Amygdala (tissue), 56 donors: ENCODE results near the gene TNFSF8.
A peak's percentile ranks its signal among the peaks of the same experiment; 100 is the strongest.

Source experiments
- DNase-seq, 56 donors: peaks; one replicate each; lab custom pipeline; 2025; lab: John Stamatoyannopoulos, UW

Gene TNFSF8

DNA sequence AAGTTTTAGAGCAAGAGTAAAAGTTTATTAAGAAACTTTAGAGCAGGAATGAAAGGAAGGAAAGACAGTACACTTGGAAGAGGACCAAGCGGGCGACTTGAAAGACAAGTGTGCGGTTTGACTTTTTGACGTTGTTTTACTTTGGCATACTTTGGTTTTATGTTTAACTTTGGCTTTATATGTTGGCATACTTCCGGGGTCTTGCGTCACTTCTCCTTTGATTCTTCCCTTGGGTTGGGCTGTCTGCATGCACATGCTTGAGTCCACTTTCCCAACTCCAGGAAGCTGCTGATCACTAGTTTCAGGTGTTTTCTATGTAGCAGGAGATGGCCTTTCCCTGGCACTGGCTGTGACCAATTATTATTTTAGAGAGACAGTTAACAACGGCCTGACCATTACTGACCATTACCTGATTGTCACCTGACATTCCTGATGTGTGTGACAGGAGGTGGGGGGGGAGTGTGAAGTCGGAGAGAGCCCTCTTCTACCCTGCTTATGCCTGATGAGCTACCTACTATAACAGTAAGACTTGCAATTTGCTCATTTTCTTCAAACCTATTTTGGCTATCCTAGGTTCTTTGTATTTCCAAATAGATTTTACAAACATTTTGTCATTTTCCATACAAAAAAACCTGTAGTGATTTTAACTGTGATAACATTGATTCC is 45.5 kb downstream of the TNFSF8 start:
- no peak for DNase-seq

DNA sequence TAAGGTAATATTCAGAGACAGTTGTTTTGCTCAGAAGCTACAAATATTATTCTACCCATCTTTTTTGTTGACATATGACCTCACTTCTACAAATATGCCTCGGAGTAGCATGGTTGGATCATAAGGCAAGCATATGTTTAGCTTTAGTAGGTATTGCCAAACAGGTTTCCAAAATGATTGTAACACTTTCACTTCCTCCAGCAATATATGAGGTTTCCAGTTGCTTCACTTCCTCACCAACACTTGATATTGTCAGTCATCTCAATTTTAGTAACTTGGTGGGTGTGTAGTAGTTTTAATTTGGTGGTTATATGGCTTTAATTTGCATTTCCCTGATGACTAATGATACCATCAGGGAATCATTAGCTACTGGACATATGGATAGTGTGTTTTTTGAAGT is 46.7 kb downstream of the TNFSF8 start:
- DNase-seq, result no peak

DNA sequence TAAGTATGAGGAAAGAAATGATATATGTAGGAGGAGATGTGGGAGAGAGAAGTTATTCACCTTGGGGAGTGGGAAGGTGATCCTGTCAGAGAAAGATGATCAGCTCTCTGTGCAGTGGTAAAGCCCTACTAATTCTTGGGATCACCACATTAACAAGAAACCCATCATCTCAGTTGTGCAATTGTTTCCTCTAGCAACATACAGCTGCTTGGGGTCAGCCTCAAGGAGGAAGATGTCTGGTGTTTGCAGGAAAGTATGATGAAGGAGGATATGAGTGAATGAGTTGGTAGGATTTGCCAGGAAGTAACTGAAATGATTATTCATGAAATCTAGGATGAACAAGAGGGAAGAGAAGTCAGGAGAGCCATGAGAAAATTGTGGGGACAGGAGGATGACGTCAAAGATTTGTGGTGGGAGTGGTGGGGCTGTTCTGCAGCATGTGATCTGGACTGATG is 50.1 kb downstream of the TNFSF8 start:
- no peak for DNase-seq

DNA sequence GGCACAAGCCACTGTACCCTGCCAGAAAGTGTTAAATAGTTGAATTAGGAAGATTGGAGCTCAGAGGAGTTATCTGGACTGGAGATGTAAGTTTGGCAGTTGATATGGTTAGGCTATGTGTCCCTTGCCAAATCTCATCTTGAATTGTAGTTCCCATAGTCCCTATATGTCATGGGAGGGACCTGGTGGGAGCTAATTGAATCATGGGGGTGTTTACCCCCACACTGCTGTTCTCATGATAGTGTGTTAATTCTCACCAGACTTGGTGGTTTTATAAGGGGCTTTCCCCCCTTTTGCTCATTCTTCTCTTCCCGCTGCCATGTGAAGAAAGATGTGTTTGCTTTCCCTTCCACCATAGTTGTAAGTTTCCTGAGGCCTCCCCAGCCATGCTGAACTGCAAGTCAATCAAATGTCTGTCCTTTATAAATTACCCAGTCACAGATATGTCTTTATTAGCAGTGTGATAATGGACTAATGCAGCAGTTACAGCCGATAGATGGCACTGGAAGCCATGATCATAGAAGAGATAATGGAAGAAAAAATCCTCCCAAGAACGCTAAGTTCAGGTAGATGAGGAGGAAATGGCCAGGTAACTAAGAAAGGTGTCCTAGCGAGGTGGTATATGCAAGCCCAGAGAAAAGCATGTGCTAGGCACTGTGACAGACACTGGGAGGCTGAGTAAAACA is 51.4 kb downstream of the TNFSF8 start:
- no peak for DNase-seq

DNA sequence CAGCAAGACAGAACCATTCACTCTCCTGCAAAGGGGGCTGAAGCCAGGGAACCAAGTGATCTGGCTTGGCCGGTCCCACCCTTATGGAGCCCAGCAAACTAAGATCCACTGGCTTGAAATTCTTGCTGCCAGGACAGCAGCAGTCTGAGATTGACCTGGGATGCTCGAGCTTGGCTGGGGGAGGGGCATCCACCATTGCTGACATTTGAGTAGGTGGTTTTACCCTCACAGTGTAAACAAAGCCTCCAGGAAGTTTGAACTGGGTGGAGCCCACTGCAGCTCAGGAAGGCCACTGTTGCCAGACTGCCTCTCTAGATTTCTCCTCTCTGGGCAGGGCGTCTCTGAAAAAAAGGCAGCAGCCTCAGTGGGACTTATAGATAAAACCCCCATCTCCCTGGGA is 60.5 kb downstream of the TNFSF8 start:
- DNase-seq, result no peak

DNA sequence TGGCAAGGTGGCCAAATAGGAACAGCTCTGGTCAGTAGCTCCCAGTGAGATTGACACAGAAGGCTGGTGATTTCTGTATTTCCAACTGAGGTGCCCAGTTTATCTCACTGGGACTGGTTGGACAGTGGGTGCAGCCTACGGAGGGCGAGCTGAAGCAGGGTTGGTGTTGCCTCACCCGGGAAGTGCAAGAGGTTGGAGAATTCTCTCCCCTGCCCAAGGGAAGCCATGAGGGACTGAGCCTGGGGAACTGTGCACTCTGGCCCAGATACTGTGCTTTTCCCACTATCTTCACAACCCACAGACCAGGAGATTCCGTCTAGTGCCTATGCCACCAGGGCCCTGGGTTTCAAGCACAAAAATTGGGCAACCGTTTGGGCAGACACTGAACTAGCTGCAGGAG is 61.0 kb downstream of the TNFSF8 start:
- no peak for DNase-seq

DNA sequence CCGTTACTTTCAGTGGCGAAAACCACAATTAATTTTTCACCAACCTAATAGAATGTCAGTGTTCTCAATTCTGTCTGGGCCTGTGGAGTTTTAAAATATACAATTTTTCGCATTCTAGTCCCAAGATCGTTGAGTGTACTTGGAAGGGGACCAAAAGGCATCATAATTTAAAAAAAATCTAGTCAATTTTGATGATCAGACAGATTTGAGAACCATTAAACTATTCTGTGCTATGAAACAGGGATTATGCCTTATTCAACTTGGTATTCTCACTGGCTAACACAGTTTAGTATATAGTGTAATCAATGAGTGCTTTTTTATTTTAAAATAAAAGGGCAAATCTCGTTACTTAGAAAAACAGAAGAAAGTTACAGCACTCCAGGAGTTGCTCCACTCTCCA is 63.1 kb downstream of the TNFSF8 start:
- no peak for DNase-seq

DNA sequence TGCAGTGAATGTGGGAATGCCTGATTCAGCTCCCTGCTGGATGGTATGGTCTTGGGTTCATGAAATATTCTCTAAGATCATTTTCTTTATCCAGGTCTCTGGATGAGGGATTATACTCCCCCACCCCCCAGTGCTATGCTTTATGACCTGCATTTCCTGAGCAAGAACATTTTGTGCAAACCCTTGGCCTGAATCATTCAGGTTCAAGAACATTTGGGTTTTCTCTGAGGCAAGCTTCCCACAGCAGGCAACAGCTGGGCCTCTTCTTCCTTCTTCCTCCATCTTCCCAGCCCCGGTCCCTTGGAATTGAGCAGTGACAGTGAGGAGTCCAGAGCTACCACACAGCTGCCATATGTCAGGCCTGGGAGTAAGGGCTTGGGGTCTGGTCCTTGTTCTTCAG is 65.9 kb downstream of the TNFSF8 start:
- no peak for DNase-seq

DNA sequence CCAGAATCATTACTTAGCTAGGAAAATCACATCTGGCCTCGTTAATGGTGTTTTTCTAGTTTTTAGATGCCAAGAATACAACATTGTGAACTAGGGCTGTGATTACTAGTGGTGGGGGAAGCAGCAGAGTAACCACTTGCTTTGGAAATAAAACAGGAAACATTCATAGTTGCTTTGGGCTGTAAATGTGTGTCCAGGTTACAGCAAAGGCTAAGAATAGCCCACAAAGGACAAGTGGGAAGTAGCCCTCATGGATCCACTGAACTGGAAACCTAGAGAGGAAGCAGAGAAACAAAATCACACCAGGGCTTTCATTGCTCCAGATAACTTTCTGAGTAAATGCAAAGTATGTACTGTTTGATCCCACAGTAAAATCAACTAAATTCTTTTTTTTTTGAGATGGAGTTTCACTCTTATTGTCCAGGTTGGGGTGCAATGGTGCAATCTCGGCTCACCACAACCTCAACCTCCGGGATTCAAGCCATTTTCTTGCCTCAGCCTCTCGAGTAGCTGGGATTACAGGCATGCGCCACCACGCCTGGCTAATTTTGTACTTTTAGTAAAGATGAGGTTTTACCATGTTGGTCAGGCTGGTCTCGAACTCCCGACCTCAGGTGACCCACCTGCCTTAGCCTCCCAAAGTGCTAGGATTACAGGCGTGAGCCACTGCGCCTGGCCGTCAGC is 68.3 kb downstream of the TNFSF8 start:
- no peak for DNase-seq

DNA sequence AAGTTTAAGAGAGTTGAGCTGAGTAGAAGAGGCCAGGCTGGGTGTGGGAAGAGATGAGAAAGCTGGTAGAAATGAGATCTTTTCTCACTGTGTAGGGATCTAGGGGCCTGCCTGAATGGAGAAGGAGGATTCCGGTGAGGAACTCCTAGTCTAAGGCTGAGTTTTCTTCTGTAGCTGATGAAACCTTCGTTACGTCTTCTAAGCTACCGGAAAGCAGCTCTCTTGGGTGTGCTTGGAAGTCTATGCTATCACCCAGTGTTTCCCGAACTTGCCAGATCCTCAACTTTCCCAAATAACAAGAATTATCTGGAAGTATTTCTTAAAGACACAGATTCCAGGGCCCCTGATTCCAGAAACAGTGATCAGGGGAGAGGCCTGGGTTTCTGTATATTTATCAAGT is 69.1 kb downstream of the TNFSF8 start:
- DNase-seq, result no peak

DNA sequence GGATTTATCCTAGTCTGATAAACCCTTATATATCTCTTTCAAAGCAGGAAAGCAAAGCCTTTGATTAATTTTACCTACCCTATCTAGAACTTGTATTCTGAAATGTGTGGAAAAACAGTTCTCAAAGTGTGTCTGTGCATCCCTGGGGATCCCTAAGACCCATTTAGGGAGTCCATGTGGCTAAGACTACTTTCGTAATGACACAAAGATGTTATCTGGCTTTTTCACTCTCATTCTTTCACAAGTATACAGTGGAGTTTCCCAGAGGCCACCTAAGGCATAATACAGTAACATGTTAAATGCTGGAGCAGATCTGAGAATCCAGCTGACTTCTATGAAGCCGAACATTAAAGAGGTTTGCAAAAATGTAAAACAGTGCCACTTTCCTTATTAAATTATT is 70.2 kb downstream of the TNFSF8 start:
- no peak for DNase-seq

DNA sequence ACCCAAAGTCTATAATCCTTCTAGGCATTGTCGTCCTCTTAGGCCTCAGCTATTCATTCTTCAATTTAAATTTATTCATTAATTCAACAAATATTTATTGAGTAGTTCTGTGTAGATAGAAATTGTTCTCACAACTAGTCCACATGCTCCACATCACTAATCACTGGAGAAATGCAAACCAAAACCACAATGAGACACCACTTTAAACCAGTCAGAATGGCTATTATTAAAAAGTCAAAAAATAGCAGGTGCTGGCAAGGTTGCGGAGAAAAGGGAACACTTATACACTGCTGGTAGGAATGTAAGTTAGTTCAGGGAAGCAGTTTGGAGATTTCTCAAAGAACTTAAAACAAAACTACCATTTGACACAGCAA is 73.5 kb downstream of the TNFSF8 start:
- no peak for DNase-seq

DNA sequence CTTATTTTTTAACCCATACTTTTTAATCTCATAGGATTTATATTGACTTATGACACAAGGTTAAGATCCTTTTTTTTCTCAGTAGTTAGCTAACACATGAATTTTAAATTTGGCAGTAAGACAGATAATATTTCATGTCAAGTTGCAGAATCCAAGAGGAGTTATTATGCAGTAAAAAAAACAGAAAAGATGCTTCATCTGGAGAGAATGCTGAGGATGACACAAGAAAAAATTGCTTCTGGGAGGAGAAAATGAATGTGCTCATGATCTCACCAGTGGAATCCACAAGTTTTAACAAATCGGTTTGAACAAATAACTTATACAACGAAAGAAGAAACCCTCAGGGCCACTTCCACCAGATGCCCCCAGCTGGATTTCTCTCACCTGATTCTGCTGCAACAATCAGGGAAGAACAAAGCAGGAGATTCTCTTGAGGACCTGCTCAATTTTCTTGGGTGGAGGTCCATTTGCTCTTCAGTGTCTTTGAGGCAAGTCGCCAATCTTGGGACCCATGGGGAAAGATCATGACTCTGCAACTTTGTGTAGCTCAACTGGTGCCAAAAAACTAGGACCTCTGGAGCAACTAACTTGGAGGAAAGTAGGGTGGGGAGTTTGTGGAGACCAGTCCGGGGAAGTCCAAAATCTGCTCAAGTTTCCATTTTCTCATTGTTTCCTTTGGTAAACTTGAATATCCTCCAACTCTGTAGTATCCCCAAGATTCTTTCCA is 74.0 kb downstream of the TNFSF8 start:
- DNase-seq, result no peak

DNA sequence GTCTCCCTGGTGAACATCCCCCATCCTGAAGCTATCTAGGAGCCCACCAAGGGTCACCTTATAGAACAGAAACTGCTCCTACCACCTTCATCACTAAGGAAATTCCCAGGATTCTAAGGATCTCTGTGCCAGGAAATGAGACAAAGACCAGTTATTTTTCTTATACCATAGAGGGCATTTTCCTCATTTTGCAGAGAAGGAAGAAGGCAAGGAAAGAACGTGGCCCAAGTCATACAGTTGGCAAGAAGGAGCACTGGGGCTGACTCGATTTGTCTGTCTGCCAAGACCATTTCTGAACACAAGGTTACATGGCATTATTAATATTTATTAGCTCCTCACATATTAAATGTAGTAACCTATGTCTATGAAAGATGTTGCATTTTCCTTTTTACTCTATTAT is 74.9 kb downstream of the TNFSF8 start:
- no peak for DNase-seq

DNA sequence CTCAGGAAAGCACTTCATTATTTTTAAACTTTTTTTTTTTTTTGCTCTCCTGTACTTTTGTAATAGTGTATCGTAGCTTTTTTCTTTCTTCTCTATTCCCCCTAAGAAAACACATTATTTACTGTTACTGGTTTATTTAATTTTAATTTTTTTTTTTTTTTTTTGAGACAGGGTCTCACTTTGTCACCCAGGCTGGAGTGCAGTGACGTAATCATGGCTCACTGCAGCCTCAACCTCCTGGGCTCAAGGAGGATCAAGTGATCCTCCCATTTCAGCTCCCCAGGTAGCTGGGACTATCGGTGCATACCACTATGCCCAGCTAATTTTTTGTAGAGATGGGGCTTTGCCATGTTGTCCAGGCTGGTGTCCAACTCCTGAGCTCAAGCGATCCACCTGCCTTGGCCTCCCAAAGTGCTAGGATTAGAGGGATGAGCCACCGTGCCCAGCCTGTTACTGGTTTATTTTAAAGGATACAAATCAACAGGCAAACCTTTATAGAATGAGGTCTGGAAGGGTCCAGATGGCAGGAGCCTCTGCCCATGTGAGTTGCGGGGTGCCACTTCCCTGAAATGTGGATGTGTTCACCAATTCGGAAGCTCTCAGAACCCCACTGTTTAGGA is 75.5 kb downstream of the TNFSF8 start:
- no peak for DNase-seq

DNA sequence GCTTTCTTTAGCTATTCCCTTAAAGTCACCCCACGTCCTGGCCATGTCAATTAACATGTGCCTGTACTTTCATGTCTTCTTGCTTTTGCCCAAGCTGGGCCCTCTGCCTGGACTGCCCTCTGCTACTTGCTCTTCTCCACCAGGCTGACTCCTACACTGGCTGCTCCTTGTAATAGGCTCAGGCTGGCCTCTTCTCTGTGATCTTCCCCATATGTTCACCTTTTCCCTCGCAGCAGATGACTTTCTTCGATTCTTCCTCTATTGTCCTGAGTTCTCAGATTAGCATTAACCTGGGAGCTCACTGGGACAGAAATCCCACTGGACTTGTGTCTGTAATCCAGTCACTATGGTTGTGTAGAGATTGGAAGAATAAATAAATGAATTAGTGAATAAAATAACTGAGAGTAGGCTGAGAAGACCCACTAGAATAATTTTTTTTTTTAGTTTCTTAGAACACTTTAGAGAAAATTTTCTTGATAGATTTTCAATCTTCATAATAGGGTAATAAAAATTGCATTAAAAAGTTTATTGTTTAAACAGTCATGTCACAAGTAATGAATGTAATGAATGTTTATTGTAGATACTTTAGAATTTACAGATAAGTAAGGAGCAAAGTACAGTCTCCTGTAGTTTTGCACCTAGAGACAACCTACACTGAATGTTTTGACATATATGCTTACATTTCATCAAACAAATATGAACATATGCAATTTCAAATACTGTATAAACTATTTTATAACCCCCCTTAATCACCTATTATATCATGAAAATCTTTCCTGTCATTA is 77.1 kb downstream of the TNFSF8 start:
- no peak for DNase-seq

DNA sequence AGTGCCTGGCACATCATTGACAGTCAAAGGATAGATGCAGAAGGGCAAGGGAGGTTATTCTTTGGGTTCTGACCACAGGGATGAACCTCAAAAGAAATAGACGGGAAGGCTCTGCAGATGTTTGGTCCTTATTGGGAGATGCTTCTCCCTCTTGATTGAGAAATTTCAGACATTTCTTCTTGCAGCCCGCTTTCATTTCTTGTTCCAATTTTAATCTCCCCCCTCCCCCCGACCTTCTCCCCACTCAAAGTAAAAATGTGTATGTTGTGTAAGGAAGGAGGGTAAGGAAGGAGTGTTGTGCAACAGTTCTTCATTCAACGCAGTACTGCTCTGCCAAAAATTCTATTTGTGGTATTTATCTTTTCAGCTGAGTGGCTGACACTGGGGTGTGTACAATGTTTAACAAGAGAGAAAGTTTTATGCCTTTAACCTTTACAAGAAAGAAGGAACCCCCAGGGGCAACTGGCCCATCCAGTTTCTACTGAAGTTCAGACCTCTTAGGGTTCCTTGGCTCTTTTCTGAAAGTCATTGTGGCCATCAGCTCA is 78.3 kb downstream of the TNFSF8 start:
- peak in 1 of 56 donors; percentile 22 for DNase-seq

DNA sequence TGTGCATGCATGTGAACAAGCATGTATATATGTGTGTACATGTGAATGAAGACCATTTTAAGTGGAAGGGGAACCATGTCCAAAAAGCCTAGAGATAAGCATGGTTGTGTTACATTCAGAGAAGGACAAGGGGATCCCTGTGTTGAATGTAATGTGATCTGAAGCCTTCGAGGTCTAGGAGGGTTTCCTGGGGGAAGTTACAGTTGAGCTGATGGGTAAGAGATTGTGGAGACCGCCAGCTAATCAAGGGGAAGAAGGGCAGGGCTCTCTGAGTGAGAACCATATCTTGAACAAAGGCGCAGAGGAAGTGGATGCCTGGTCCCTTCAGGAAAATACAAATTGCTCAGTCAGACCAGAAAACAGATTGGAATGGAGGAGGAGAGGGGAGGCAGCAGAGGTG is 79.1 kb downstream of the TNFSF8 start:
- no peak for DNase-seq
